Suprapubic skin (tissue), 3 donors: ENCODE results near the gene USP15.

ENCODE experiments used
- CTCF ChIP-seq, 2 donors: fragments of 200-600 bp in 1 of 2; fragments of 450-650 bp in 1 of 2; sonication (generic) in 1 of 2; IDR thresholded peaks; one replicate each; pipeline ENCODE4 v1.5.1; 2016 to 2019; ENCODE audit warnings: antibody characterized with exemption in 2 of 2, mild to moderate bottlenecking in 1 of 2, moderate library complexity in 1 of 2
- POLR2A ChIP-seq, 2 donors: fragments of 450-650 bp; IDR thresholded peaks; one replicate each; pipeline ENCODE4 v1.6.1; 2017; ENCODE audit warnings: antibody characterized with exemption in 2 of 2, mild to moderate bottlenecking in 2 of 2, moderate library complexity in 2 of 2

GRCh38 chr12:62269464-62270228 is 9.4 kb downstream of the USP15 start:
- TF ChIP-seq CTCF (IDR thresholded peaks at IDR 0.05) (no peak), POLR2A (IDR thresholded peaks at IDR 0.05) (no peak)
